Measurements from ENCODE around the gene FTCDNL1.

The FTCDNL1 gene

DNA sequence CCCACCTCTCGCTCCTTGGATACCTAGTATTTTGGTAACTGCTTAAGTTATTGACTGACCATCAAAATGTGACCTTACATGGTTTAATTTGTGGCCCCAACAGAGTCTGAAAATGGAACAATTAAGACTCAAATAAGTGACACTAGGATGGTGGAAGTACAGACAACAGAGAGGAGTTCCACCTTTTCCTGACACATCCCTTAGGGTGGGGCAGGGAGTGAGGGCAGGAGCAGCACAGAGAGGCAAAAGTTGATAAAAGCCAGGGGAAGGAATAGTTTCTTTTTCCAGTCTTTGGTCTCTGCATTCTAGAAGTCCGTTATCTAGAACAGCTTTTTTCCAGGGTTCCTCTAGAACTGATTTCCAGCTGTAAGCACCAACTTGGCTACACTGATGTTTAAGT, 32.2 kb downstream of the FTCDNL1 start:
- Mint-ChIP-seq H3K36me3 (no peaks in the 10 kb centered on the region), H3K9me3 (no peaks in the 10 kb centered on the region), H3K27ac (no peak overlapping the region), H3K4me1 (peaks cover 3% of the 10 kb centered on the region), H3K4me3 (no peak overlapping the region), H3K27me3 (no peaks in the 10 kb centered on the region)
- DNase-seq = no peak
- CTCF ChIA-PET = no interaction called here

DNA sequence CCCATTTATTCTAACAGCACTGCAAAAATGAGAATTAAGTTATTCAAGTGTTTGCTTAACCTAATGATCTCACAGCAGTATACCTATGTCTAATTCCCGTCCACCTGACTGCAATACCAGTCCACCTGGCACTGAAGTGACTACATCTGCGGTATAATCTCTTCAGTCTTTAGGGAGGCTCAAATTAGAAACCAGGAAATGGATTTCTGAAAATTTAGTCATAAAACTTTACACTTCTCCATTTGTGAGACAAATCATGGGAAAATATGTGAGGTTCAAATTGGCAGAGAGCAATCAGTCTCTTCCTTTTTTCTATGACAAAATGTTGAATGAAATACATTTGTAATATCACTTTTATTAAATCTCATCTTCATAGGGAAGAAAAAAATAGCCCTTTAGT, 33.0 kb downstream of the FTCDNL1 start:
- DNase-seq = no peak
- H3K27ac Mint-ChIP-seq = no peak overlapping the region
- H3K36me3 Mint-ChIP-seq = no peaks in the 10 kb centered on the region
- H3K4me3 Mint-ChIP-seq = no peak overlapping the region
- H3K4me1 Mint-ChIP-seq = peaks cover 3% of the 10 kb centered on the region
- no peaks in the 10 kb centered on the region for H3K9me3 Mint-ChIP-seq
- no peaks in the 10 kb centered on the region for H3K27me3 Mint-ChIP-seq
- CTCF ChIA-PET = no interaction called here

DNA sequence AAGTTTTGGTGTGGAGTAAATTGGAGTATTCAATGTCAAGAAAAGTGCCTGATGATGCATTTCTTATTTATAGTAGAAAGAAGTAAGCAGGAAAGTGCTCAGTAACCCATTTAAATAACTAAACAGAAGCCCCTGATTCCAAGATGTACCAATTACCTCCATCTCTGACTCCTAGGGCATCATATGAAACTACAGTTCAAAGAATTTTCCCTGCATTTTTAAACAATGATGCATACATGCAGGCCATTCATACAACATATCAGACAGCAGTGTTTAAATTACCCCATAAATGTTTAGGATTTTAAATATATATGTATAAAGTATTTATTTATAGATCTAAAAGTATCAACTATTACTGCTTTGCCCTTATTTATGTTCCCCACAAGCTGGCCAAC, 36.2 kb downstream of the FTCDNL1 start:
- no peak for DNase-seq
- Mint-ChIP-seq H3K27ac (no peak overlapping the region), H3K27me3 (no peaks in the 10 kb centered on the region), H3K9me3 (no peaks in the 10 kb centered on the region), H3K36me3 (no peaks in the 10 kb centered on the region), H3K4me3 (no peak overlapping the region), H3K4me1 (peaks cover 3% of the 10 kb centered on the region)
- CTCF ChIA-PET = no interaction called here

DNA sequence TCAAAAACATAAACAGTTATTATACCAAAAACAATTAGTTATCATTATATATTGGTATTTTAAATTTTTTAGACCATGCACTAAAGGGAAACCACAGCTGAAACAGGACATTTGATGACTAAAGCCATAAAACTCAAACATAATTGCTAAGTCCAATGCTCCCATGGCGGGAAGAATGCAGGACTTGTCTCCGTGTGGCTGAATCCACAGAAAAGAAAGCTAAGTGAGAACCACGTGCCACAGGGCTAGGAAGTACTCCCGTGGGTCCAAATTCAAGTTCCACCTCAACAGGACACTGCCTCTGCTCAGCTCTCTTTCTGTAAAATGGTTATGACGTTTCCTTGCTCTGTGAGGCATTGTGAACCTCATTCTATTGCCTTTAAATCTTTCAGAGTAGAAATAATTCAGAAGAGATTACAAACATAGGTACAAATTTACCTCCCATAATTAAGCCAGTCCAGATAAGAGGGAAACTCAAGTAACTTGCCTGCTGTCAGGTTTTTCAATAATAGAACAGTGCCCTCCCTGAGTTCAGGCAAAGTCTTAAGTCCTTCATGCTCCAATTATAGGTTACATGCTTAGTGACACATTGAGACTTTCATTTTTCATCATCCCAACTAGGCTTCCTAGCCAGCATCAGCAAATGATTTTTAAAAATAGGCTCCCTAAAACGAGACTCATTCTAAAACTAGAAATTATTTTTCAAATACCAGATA, 36.7 kb downstream of the FTCDNL1 start:
- H3K27ac Mint-ChIP-seq = no peak overlapping the region
- CTCF ChIA-PET = no interaction called here
- H3K9me3 Mint-ChIP-seq = no peaks in the 10 kb centered on the region
- DNase-seq = no peak
- no peaks in the 10 kb centered on the region for H3K36me3 Mint-ChIP-seq
- H3K4me1 Mint-ChIP-seq = no peaks in the 10 kb centered on the region
- H3K4me3 Mint-ChIP-seq = no peak overlapping the region
- no peaks in the 10 kb centered on the region for H3K27me3 Mint-ChIP-seq

DNA sequence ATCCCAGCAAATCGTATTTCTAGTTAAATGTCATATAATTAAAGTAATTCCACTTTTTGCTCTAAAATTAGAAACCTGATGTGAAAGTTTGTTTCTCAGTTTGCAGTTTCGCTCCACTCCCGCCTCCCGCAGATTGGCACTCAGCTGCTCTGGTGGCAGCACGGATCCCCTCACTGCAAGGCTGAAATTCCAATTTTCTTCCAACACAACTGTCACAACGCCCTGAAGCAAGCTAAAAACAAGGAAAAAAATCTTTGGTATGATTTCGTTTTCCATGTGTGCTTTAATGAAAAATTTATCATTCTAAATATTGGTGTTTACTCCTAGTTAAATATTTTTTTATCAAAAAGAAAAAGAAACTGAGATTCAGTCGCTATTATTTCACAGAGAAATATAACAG, 38.5 kb downstream of the FTCDNL1 start:
- CTCF ChIA-PET = no interaction called here
- Mint-ChIP-seq H3K4me3 (no peak overlapping the region), H3K27ac (no peak overlapping the region), H3K4me1 (no peaks in the 10 kb centered on the region), H3K9me3 (no peaks in the 10 kb centered on the region), H3K36me3 (no peaks in the 10 kb centered on the region), H3K27me3 (no peaks in the 10 kb centered on the region)
- DNase-seq = no peak

DNA sequence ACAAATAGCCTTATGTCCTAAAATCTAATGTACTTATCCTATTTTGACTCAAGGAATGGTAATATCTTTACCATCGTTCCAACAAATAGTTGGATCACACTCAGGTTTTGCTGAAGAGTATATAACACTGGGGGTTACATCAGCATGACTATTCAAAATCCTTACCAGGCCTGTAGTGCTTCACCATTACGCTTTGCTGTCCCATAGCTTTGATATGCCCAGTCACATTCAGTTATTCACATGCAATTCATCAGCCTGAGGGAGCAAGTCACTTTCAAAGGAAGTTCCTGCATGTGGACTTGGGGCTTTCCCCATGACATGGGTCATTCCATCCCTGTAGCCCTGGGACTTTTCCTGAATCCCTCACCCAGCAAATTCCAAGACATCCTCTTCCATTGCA, 39.6 kb downstream of the FTCDNL1 start:
- no peak for DNase-seq
- no peaks in the 10 kb centered on the region for H3K4me1 Mint-ChIP-seq
- H3K4me3 Mint-ChIP-seq = no peak overlapping the region
- H3K36me3 Mint-ChIP-seq = no peaks in the 10 kb centered on the region
- H3K27me3 Mint-ChIP-seq = no peaks in the 10 kb centered on the region
- H3K9me3 Mint-ChIP-seq = no peaks in the 10 kb centered on the region
- H3K27ac Mint-ChIP-seq = no peak overlapping the region
- CTCF ChIA-PET = no interaction called here

DNA sequence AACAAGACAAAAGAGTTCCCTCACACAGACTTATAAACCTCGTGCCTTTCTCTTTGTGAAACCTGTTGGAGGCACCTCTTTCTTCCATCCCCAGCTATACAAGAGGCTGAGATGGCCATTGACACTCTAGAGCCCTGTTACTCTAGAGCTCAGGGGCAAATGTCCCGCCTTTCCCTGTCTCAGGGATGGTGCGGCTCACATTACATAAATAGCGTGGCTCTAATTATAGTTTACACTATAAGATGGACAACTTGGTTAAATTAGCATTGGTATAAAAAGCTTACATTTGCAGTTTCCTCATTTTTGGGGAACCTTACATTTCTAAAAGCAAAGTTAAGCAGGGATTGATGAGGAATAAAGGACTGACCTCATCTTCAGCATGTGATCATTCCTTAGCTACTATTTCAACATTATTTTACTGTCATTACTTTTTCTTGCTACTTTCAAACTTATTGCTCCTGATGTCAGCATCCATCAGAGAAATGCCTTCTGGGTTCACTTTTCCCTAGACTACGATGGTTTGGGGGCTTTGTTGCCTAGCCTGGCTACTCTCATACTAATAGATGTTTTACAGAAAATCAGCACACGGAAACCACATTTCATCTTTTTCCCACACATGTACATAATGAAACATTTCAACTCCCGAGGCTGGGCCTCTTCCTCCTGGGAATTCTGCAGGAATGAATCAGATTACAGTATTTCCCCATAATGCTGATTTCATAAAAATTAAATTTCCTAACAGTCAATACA, 40.4 kb downstream of the FTCDNL1 start:
- Mint-ChIP-seq H3K27me3 (no peaks in the 10 kb centered on the region), H3K4me3 (no peak overlapping the region), H3K36me3 (no peaks in the 10 kb centered on the region), H3K9me3 (no peaks in the 10 kb centered on the region), H3K27ac (no peak overlapping the region), H3K4me1 (no peaks in the 10 kb centered on the region)
- CTCF ChIA-PET = no interaction called here
- DNase-seq = no peak

DNA sequence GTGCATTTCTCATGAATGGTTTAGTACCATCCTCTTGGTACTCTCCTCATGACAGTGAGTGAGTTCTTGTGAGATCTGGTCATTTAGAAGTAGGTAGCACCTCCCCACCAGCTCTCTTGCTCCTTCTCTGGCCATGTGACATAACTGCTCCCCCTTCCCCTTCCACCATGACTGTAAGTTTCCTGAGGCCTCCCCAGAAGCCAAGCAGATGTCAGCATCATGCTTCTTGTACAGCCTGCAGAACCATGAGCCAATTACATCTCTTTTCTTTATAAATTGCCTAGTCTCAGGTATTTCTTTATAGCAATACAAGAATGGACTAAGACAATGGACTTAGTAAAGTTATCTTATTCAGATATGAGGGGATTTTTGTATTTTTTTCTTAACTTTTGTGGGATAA, 43.0 kb downstream of the FTCDNL1 start:
- Mint-ChIP-seq H3K27me3 (no peaks in the 10 kb centered on the region), H3K4me1 (no peaks in the 10 kb centered on the region), H3K4me3 (no peak overlapping the region), H3K36me3 (no peaks in the 10 kb centered on the region), H3K9me3 (no peaks in the 10 kb centered on the region), H3K27ac (no peak overlapping the region)
- no peak for DNase-seq
- CTCF ChIA-PET = interaction anchor here (1.1 kb wide), 1 partner anchor 10 kb away, joined by 3 read pairs; no protein-coding TSS in a partner anchor

DNA sequence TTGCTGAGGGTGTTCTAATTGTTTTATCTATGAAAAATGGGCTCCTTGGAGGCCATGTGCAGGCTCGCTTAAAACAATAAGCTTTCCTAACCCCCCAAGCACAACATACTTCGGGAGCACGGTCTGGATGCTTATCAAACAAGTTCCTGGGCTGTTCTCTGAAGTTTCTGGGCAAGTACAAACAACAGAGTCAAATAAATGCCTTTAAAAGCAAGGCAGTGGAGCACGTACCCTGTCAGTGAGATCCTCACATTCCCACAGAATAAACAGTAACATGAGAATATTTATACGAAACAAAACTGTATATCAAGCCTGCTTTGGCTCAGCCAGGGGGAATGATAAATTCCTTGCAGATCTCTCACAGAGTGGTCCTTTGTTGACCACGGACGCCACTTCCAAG, 44.8 kb downstream of the FTCDNL1 start:
- no peak for DNase-seq
- H3K9me3 Mint-ChIP-seq = no peaks in the 10 kb centered on the region

DNA sequence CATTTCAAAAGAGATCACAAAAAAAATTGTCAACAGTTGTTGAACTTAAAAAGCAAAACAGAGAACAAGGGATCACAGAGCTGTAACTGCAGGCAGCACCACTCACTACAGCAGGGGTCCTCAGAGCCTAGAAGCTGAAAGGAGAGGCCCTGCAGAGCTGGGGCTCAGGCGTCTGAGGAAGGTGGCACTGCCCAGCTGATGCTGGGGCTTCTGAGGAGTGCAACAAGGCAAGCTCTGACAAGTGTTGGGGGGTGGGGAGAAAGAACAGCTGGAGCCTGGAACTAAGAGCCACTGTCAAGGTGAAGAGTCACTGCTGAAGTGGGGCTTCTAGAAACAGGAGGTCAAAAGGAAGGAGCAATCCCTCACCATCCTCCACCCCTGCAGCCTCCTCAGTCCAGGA, 46.2 kb downstream of the FTCDNL1 start:
- Mint-ChIP-seq H3K27me3 (no peaks in the 10 kb centered on the region), H3K4me1 (no peaks in the 10 kb centered on the region), H3K36me3 (no peaks in the 10 kb centered on the region), H3K4me3 (no peak overlapping the region), H3K27ac (no peak overlapping the region), H3K9me3 (no peaks in the 10 kb centered on the region)
- CTCF ChIA-PET = no interaction called here
- no peak for DNase-seq

More for the DNA sequence above, 44.8 kb downstream of the FTCDNL1 start:
- CTCF ChIA-PET = no interaction called here
- H3K27ac Mint-ChIP-seq = no peak overlapping the region
- no peak overlapping the region for H3K4me3 Mint-ChIP-seq
- no peaks in the 10 kb centered on the region for H3K4me1 Mint-ChIP-seq
- no peaks in the 10 kb centered on the region for H3K27me3 Mint-ChIP-seq
- no peaks in the 10 kb centered on the region for H3K36me3 Mint-ChIP-seq

DNA sequence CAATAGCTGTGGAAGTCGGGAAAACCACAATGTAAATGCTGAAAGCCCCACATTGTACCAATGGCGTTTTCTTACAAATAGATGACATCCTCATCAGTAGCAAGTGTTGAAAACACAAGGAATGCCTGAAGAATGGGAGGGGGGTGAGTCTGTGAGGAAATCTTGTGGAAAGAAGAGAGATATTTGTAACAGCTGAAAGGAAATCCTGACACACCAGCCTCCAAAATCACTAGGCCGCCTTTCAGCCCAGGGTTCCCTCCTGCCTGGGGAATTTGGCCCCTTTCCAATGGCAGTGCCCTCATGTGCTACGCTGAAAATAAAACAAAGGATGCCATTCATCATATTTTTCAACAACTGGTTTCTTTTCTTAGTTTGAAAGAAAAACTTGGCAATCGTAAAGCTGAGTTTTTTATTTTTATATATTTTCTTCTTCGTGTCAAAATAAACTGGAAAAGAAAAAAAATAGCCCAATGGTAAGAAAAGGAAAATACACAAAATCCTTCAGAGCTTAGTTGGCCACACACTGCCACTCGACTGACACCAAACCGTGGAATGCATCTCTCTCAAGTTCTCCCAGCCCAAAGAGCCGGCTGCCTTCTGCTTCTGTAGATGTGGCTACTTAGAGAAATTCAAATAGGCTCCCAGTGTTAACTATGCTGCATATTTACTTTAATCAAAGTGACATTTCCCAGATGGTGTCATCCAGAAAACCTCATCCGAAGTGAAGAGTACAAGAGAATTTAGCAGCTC, 52.0 kb downstream of the FTCDNL1 start:
- peaks cover 4% of the 10 kb centered on the region for H3K27me3 Mint-ChIP-seq
- no peak overlapping the region for H3K4me3 Mint-ChIP-seq
- DNase-seq = no peak
- peaks cover 2% of the 10 kb centered on the region for H3K4me1 Mint-ChIP-seq
- no peak overlapping the region for H3K27ac Mint-ChIP-seq
- no peaks in the 10 kb centered on the region for H3K9me3 Mint-ChIP-seq
- H3K36me3 Mint-ChIP-seq = no peaks in the 10 kb centered on the region
- CTCF ChIA-PET = interaction anchor here (0.6 kb wide), 1 partner anchor 49 kb away, joined by 3 read pairs; no protein-coding TSS in a partner anchor

DNA sequence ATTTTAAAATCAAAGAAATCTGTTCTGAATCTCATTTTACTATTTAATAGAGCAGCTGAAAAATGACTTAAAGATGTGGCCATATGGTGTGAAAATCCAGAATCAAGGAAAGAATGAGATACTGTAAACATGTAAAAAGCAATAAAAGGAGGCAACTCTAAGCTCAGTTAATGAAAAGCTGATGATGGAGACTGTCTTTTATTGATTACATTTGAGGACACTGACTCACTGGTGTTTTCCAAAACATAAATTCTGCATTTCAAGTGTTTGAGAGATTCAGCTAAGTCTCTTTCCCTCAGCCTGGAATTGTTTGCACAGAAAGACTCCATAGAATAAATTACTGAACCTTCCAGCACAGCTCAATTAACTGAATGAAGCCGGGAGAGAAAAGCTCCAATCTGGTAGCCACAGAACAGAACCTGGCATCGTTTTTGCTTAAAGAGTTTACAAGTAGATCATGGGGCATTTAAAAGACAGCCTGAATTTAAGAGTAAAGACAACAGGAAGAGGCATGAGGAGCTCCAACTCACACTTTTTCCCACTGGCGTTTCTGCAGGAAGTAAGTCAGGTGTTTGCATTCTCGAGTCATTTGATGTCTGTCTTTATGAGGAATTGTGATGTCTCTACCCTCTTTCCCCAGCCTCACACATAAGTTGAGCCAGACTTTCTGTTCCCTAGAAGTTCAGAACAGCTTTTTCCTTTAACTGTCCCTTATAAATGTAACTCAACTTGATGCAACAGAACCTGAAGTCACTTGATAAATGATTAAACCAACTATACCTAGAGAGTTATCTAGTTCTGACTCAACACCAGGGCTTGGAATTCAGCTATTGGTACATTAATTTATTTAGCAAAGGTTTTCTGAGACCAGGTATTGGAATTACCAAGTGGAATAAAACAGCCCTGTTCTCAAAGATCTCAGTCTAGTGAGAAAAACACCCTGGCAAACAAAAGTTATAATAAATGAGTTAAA, 53.3 kb downstream of the FTCDNL1 start:
- CTCF ChIA-PET = interaction anchor here (0.5 to 1.1 kb wide), 4 partner anchors 10 to 427 kb away, joined by 3 to 4 read pairs (median 3); no protein-coding TSS in a partner anchor
- Mint-ChIP-seq H3K4me1 (peaks cover 2% of the 10 kb centered on the region), H3K9me3 (no peaks in the 10 kb centered on the region), H3K27ac (no peak overlapping the region), H3K4me3 (no peak overlapping the region), H3K36me3 (no peaks in the 10 kb centered on the region), H3K27me3 (peaks cover 4% of the 10 kb centered on the region)
- no peak for DNase-seq

DNA sequence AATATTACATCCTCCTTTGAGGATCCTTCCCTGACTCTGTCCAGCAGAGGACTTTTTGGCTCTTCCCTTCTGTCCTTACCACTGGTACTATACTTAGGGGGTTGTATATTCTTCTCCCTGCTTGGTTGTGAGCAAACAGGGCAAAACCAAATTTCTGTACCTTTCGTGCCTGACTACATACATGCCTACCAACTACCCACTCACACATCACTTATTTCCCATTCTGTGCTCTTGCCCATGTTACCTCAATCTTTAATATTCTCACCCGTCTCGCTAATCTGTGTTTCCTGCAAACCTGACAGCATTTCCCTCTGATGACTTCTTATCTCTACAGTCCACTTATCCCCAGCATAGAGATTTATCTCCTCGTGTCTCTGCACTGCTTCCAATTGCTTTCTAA, 58.6 kb downstream of the FTCDNL1 start:
- Mint-ChIP-seq H3K9me3 (no peaks in the 10 kb centered on the region), H3K27ac (no peak overlapping the region), H3K27me3 (peaks cover 3% of the 10 kb centered on the region), H3K4me1 (no peaks in the 10 kb centered on the region), H3K4me3 (no peak overlapping the region), H3K36me3 (no peaks in the 10 kb centered on the region)
- CTCF ChIA-PET = no interaction called here
- no peak for DNase-seq

DNA sequence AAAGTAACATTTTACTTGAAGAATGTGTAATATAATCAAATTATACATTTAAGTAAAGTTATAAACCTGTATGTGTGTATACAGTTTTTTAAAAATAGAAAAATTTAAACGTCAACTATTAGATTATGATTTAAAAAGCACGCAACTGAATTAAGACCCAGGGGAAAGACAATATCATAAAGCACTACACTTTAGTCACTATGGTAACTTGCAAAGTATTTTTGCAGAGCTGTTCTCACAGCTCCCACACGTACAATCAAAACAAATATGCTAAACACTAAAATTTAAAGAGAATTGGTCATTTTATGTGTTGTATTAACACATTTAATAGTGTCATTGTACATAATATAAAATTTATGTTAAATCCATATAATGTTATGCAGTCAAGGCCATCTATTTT, 59.7 kb downstream of the FTCDNL1 start:
- no peak for DNase-seq
- no peak overlapping the region for H3K27ac Mint-ChIP-seq
- CTCF ChIA-PET = no interaction called here
- H3K9me3 Mint-ChIP-seq = no peaks in the 10 kb centered on the region
- no peaks in the 10 kb centered on the region for H3K4me1 Mint-ChIP-seq
- no peak overlapping the region for H3K4me3 Mint-ChIP-seq
- H3K36me3 Mint-ChIP-seq = no peaks in the 10 kb centered on the region
- H3K27me3 Mint-ChIP-seq = peaks cover 3% of the 10 kb centered on the region

Data from activated naive CD4-positive, alpha-beta T cell treated with anti-CD3 and anti-CD28 coated beads, Interleukin-2, amount 10 ng/mL, durations not matched to agents 7 days and 5 days (primary cell).